CD4-positive, alpha-beta T cell (primary cell): ENCODE data around the gene IQCB1. TPM values are rescaled to one million over a fixed set of nuclear protein-coding genes. Genes with fewer than 3 reads are reported as not detected.

Experiments used
- ATAC-seq: fragments of 200-7000 bp; cut with Tn5 transposase; one replicate; pipeline ENCODE4 v1.10.0; 2022; ENCODE audit warnings: mild to moderate bottlenecking; ENCODE audit not compliant: poor library complexity
- CTCF ChIA-PET: fragments of 350-600 bp; sonication (Branson Sonifier 250); formaldehyde crosslinking; loops from one replicate; lab custom pipeline; 2021; ENCODE audit warnings: antibody characterized with exemption, inconsistent platforms; lab: Charles Lee
- POLR2A ChIA-PET: fragments of 350-600 bp; sonication (Branson Sonifier 250); formaldehyde crosslinking; loops from one replicate; lab custom pipeline; 2021; ENCODE audit warnings: antibody characterized with exemption, inconsistent platforms; lab: Charles Lee
- DNase-seq, 14 experiments: peaks; one replicate each; pipeline ENCODE4 v3.0.0-alpha.2; 2013 to 2020; ENCODE audit warnings: mixed read lengths in 2 of 14
- H3K27ac ChIP-seq, 2 donors: one replicate each; pipeline versions ENCODE4 v1.5.1 to v1.7.0; 2013; ENCODE audit warnings: low read length in 2 of 2, low read depth in 1 of 2, mild to moderate bottlenecking in 1 of 2
- H3K27me3 ChIP-seq, 2 experiments: 1 replicate in 1 of 2; 2 replicates in 1 of 2; pipeline versions ENCODE4 v1.6.1 to v1.7.0; 2013; ENCODE audit warnings: low read length in 2 of 2, control low read depth in 1 of 2, mild to moderate bottlenecking in 1 of 2, moderate library complexity in 1 of 2; ENCODE audit not compliant: insufficient read depth in 2 of 2, control insufficient read depth in 1 of 2
- H3K36me3 ChIP-seq: one replicate; pipeline ENCODE4 v1.6.1; 2013; ENCODE audit warnings: low read length, control low read depth; ENCODE audit not compliant: insufficient read depth
- H3K4me1 ChIP-seq: one replicate; pipeline ENCODE4 v1.6.1; 2013; ENCODE audit warnings: low read length, control low read depth; ENCODE audit not compliant: insufficient read depth
- H3K4me3 ChIP-seq: one replicate; pipeline ENCODE4 v1.5.1; 2013; ENCODE audit warnings: mild to moderate bottlenecking, low read length, moderate library complexity
- H3K9me3 ChIP-seq, 2 experiments: 1 replicate in 1 of 2; 2 replicates in 1 of 2; pipeline versions ENCODE4 v1.6.1 to v1.7.0; 2013; ENCODE audit warnings: low read length in 2 of 2, mild to moderate bottlenecking in 2 of 2, control low read depth in 1 of 2, moderate library complexity in 1 of 2; ENCODE audit not compliant: control insufficient read depth in 1 of 2, insufficient read depth in 1 of 2
- H3K27ac Mint-ChIP-seq: one replicate; pipeline ENCODE4 v1.8.0; 2020; ENCODE audit warnings: mixed read lengths
- H3K27me3 Mint-ChIP-seq: one replicate; pipeline ENCODE4 v1.8.0; 2021; ENCODE audit warnings: mixed read lengths
- H3K36me3 Mint-ChIP-seq: one replicate; pipeline ENCODE4 v1.8.0; 2021; ENCODE audit warnings: low read depth, mixed read lengths
- H3K4me1 Mint-ChIP-seq: one replicate; pipeline ENCODE4 v1.8.0; 2021; ENCODE audit warnings: low read depth, mixed read lengths
- H3K4me3 Mint-ChIP-seq: one replicate; pipeline ENCODE4 v1.8.0; 2020; ENCODE audit warnings: mild to moderate bottlenecking, mixed read lengths
- H3K9me3 Mint-ChIP-seq: one replicate; pipeline ENCODE4 v1.8.0; 2020; ENCODE audit warnings: mixed read lengths
- CTCF ChIP-seq: fragments of 200-600 bp; IDR thresholded peaks from one replicate; pipeline ENCODE4 v1.8.0; 2022; ENCODE audit warnings: antibody characterized with exemption, mild to moderate bottlenecking
- intact Hi-C, 2 experiments: fragments of 100-400 bp; cut with DNase I in 1 of 2; cut with micrococcal nuclease in 1 of 2; formaldehyde crosslinking; loops; one replicate each; pipeline versions ENCODE4 v1.15.1 to v1.9.0; 2023 to 2025; cut with DNase I, micrococcal nuclease
- total RNA-seq, 174 experiments: library from RNA in 2 of 174; stranded (reverse) in 2 of 174; gene quantifications; one replicate each; pipeline ENCODE4 v1.2.3 and lab custom pipeline; 2021 to 2026

Gene IQCB1
- total RNA-seq, 2 experiments from 2014 or later = 39.6 to 41.3 TPM

GRCh38 chr3:121871430-121871829 lies 36.6 kb upstream of the IQCB1 start:
- POLR2A ChIA-PET = no interaction called here
- H3K9me3 Mint-ChIP-seq = no peaks in the 10 kb centered on the region
- CTCF ChIA-PET = no interaction called here
- no peak overlapping the region for H3K27ac Mint-ChIP-seq
- no peak for ATAC-seq
- no peaks in the 10 kb centered on the region for H3K4me1 Mint-ChIP-seq
- Histone ChIP-seq H3K9me3 (no peaks in the 10 kb centered on the region), H3K36me3 (no peaks in the 10 kb centered on the region), H3K27me3 (no peaks in the 10 kb centered on the region), H3K27ac (no peak overlapping the region), H3K4me1 (no peaks in the 10 kb centered on the region), H3K4me3 (no peak overlapping the region)
- no peak for TF ChIP-seq CTCF
- no peak for DNase-seq
- no peaks in the 10 kb centered on the region for H3K27me3 Mint-ChIP-seq
- no peak overlapping the region for H3K4me3 Mint-ChIP-seq
- H3K36me3 Mint-ChIP-seq = peaks cover 8% of the 10 kb centered on the region
- intact Hi-C loops = no loop called here

- TF ChIP-seq CTCF = no peak
- no peak overlapping the region for H3K27ac ChIP-seq
- peaks cover 8% of the 10 kb centered on the region for H3K36me3 Mint-ChIP-seq
- DNase-seq (no peak), ATAC-seq (no peak)
- CTCF ChIA-PET = no interaction called here
- no peak overlapping the region for H3K27ac Mint-ChIP-seq
- H3K27me3 ChIP-seq = no peaks in the 10 kb centered on the region
- no peaks in the 10 kb centered on the region for H3K36me3 ChIP-seq
- no peaks in the 10 kb centered on the region for H3K9me3 Mint-ChIP-seq
- no peak overlapping the region for H3K4me3 ChIP-seq
- intact Hi-C loops = no loop called here
- no peaks in the 10 kb centered on the region for H3K4me1 Mint-ChIP-seq
- POLR2A ChIA-PET = interaction anchor here (0.8 kb wide), 1 partner anchor 36 kb away, joined by 3 read pairs; the partner anchor contains the start of genes EAF2 and IQCB1
- no peak overlapping the region for H3K4me3 Mint-ChIP-seq
- no peaks in the 10 kb centered on the region for H3K9me3 ChIP-seq
- H3K27me3 Mint-ChIP-seq = no peaks in the 10 kb centered on the region
- H3K4me1 ChIP-seq = no peaks in the 10 kb centered on the region
Measured at GRCh38 chr3:121870717-121871116, 35.9 kb upstream of the IQCB1 start.

- CTCF ChIA-PET = no interaction called here
- H3K4me3 Mint-ChIP-seq = no peak overlapping the region
- no peaks in the 10 kb centered on the region for H3K27me3 Mint-ChIP-seq
- no peak for ATAC-seq
- no peak for DNase-seq
- Histone ChIP-seq H3K27me3 (no peaks in the 10 kb centered on the region), H3K27ac (no peak overlapping the region), H3K4me1 (no peaks in the 10 kb centered on the region), H3K9me3 (no peaks in the 10 kb centered on the region), H3K36me3 (no peaks in the 10 kb centered on the region), H3K4me3 (no peak overlapping the region)
- no peaks in the 10 kb centered on the region for H3K9me3 Mint-ChIP-seq
- no peak overlapping the region for H3K27ac Mint-ChIP-seq
- intact Hi-C loops = no loop called here
- H3K36me3 Mint-ChIP-seq = peaks cover 8% of the 10 kb centered on the region
- no peak for TF ChIP-seq CTCF
- POLR2A ChIA-PET = no interaction called here
- H3K4me1 Mint-ChIP-seq = no peaks in the 10 kb centered on the region
Measured at GRCh38 chr3:121869736-121870135, 34.9 kb upstream of the IQCB1 start.
